Hepatocyte (in vitro differentiated cells): Measurements from ENCODE around the gene NXPE3. TPM values are rescaled to one million over a fixed set of nuclear protein-coding genes. Genes with fewer than 3 reads are reported as not detected.

Experiments
- DNase-seq: peaks from one replicate; pipeline ENCODE4 v3.0.0-alpha.2; 2016; ENCODE audit warnings: low spot score
- H2AFZ ChIP-seq: fragments of 200-600 bp; sonication (generic); 2 replicates; pipeline ENCODE4 v1.6.0; 2016; ENCODE audit warnings: antibody characterized with exemption, mild to moderate bottlenecking
- H3K27ac ChIP-seq: fragments of 200-600 bp; sonication (generic); 2 replicates; pipeline ENCODE4 v1.5.1; 2016; ENCODE audit warnings: mild to moderate bottlenecking
- H3K27me3 ChIP-seq: fragments of 200-600 bp; sonication (generic); 2 replicates; pipeline ENCODE4 v1.6.1; 2016
- H3K36me3 ChIP-seq: fragments of 200-600 bp; sonication (generic); replicated peaks from 2 replicates; pipeline ENCODE4 v1.5.1; 2016; ENCODE audit warnings: low read depth; ENCODE audit not compliant: insufficient read depth
- H3K4me1 ChIP-seq: fragments of 200-600 bp; sonication (generic); 2 replicates; pipeline ENCODE4 v1.5.1; 2016; ENCODE audit warnings: mild to moderate bottlenecking, moderate library complexity; ENCODE audit not compliant: insufficient read depth
- H3K4me2 ChIP-seq: fragments of 200-600 bp; sonication (generic); 2 replicates; pipeline ENCODE4 v1.6.0; 2016
- H3K4me3 ChIP-seq: fragments of 200-600 bp; sonication (generic); 2 replicates; pipeline ENCODE4 v1.5.1; 2016; ENCODE audit warnings: mild to moderate bottlenecking
- H3K79me2 ChIP-seq: fragments of 200-600 bp; sonication (generic); 2 replicates; pipeline ENCODE4 v1.6.0; 2017; ENCODE audit warnings: mild to moderate bottlenecking
- H3K9me2 ChIP-seq: fragments of 200-600 bp; sonication (generic); replicated peaks from 2 replicates; pipeline ENCODE4 v1.6.0; 2017; ENCODE audit warnings: mild to moderate bottlenecking; ENCODE audit not compliant: insufficient read depth
- H3K9me3 ChIP-seq: fragments of 200-600 bp; sonication (generic); 2 replicates; pipeline ENCODE4 v1.5.1; 2016; ENCODE audit warnings: low read depth, mild to moderate bottlenecking
- H4K20me1 ChIP-seq: fragments of 200-600 bp; sonication (generic); 2 replicates; pipeline ENCODE4 v1.6.0; 2016; ENCODE audit warnings: mild to moderate bottlenecking; ENCODE audit not compliant: insufficient read depth, poor library complexity, severe bottlenecking
- EZH2 ChIP-seq: fragments of 200-600 bp; sonication (generic); IDR thresholded peaks from 2 replicates; pipeline ENCODE4 v1.6.1; 2016; ENCODE audit warnings: antibody characterized with exemption, mild to moderate bottlenecking, borderline replicate concordance
- EZH2phosphoT487 ChIP-seq: fragments of 200-600 bp; sonication (generic); IDR thresholded peaks from one replicate; pipeline ENCODE4 v1.6.1; 2018; ENCODE audit warnings: antibody characterized with exemption, mild to moderate bottlenecking, low read depth, moderate library complexity; ENCODE audit not compliant: unreplicated experiment, severe bottlenecking
- WGBS: methylation state at CpG from one replicate; pipeline ENCODE4 v1.1.6; 2016; ENCODE audit warnings: low lambda C conversion rate; ENCODE audit errors: missing lambda C conversion rate; 5-methylcytosine and 5-hydroxymethylcytosine counted together
- polyA plus RNA-seq: library from polyadenylated mRNA; unstranded; fragments of >200 nt; fragmentation: Nextera tagmentation; extraction: Ambion mirVana; gene quantifications from 2 replicates; pipeline ENCODE4 v1.2.1, GENCODE V29; 2016
- total RNA-seq: library from RNA; depleted of rRNA; stranded (reverse); fragments of >200 nt; gene quantifications from 2 replicates; pipeline ENCODE4 v1.2.3, GENCODE V29; 2014
- TF ChIP-seq, protein P1 (sequence below): fragments of 200-600 bp; sonication (generic); IDR thresholded peaks from 2 replicates; pipeline ENCODE4 v1.5.1; 2016; ENCODE audit warnings: antibody characterized with exemption, mild to moderate bottlenecking; ENCODE audit not compliant: poor library complexity

Gene NXPE3
- total and polyA plus RNA-seq, 2 experiments from 2014 or later, result 5.9 TPM

DNA sequence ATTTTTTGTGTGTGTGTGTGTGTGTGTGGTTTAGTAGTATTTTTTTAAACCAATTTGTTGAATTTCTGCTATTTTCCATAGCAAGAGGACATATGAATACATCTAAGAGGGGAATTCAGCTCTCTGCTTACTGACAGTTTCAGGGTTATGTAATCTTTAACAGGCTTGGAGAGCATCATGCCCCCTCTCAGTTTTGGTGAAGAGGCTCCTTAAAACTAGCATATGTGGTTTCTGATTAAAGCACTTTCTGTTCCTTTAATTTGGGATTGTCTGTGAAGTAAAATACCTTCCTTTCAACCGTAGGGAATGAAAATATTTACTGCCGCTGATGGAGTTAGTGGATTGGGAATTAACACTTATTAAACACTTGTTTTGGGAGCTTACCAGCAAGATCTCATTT, 50.9 kb downstream of the NXPE3 start:
- no peaks in the 10 kb centered on the region for H3K9me3 ChIP-seq
- H3K4me1 ChIP-seq, result peaks cover 23% of the 10 kb centered on the region
- H4K20me1 ChIP-seq, result no peaks in the 10 kb centered on the region
- H3K79me2 ChIP-seq, result peaks cover 45% of the 10 kb centered on the region
- TF ChIP-seq EZH2 (no peak), EZH2phosphoT487 (no peak)
- TF ChIP-seq, protein P1, sequence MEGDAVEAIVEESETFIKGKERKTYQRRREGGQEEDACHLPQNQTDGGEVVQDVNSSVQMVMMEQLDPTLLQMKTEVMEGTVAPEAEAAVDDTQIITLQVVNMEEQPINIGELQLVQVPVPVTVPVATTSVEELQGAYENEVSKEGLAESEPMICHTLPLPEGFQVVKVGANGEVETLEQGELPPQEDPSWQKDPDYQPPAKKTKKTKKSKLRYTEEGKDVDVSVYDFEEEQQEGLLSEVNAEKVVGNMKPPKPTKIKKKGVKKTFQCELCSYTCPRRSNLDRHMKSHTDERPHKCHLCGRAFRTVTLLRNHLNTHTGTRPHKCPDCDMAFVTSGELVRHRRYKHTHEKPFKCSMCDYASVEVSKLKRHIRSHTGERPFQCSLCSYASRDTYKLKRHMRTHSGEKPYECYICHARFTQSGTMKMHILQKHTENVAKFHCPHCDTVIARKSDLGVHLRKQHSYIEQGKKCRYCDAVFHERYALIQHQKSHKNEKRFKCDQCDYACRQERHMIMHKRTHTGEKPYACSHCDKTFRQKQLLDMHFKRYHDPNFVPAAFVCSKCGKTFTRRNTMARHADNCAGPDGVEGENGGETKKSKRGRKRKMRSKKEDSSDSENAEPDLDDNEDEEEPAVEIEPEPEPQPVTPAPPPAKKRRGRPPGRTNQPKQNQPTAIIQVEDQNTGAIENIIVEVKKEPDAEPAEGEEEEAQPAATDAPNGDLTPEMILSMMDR, result no peak
- no peak for DNase-seq
- peak overlapping the region; percentile 83 for H3K4me2 ChIP-seq
- H3K27me3 ChIP-seq, result no peaks in the 10 kb centered on the region
- no peak overlapping the region for H2AFZ ChIP-seq
- H3K4me3 ChIP-seq, result no peak overlapping the region
- 85% methylated on average over 2 of the region's 2 CpGs for WGBS
- H3K36me3 ChIP-seq, result no peaks in the 10 kb centered on the region
- H3K27ac ChIP-seq, result no peak overlapping the region
- H3K9me2 ChIP-seq, result no peaks in the 10 kb centered on the region

DNA sequence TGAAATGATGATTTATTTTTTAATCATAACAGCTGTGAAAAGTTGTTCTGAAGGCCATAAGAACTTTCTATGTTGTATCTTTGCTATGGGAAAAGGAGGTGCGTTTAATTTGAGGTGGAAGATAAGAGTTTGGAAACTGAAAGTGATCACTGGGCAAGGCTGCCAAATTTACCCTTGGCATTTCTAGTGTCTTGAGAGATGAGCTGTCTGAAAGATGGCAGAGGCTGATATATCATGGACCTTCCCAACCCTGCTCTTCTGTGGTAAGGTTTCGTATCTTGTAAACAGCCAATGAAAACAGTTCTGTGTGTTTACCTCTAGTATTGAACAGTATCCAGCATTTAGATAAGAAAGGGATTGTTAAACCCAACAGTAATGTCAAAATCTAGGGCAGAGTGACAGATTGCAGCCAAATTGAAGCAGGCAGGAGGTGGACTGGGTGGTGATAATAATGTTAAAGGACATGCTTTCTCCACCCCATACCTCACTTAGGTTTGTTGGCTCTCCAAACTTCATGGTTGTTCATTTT, 54.5 kb downstream of the NXPE3 start:
- Histone ChIP-seq H3K4me1 (peaks cover 10% of the 10 kb centered on the region), H3K9me2 (no peaks in the 10 kb centered on the region), H3K27me3 (no peaks in the 10 kb centered on the region), H3K79me2 (peaks cover 46% of the 10 kb centered on the region), H3K4me3 (no peak overlapping the region), H3K27ac (no peak overlapping the region), H3K9me3 (no peaks in the 10 kb centered on the region), H4K20me1 (no peaks in the 10 kb centered on the region), H3K36me3 (no peaks in the 10 kb centered on the region), H3K4me2 (no peak overlapping the region), H2AFZ (no peak overlapping the region)
- TF ChIP-seq, protein P1, result no peak
- TF ChIP-seq EZH2phosphoT487 (no peak), EZH2 (no peak)
- no peak for DNase-seq
- 80% methylated on average over 2 of the region's 2 CpGs for WGBS

DNA sequence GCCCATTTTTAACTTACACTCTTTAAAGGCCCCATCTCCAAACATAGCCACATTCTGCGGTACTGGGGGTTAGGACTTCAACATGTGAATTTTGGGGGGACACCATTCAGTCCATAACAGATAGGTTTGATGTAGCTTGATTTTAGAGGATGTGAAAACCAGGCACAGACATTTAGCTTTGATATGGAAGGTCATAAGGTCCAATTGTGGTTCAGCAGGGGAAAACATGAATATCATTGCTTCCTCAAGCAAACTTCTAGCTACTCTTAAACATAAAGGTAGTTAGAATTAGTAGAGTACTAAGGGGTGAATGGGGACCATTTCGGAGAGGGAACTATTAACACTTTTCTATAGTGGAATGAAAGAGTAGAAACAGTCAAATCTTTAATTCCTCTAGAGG, 56.7 kb downstream of the NXPE3 start:
- Histone ChIP-seq H3K79me2 (peaks cover 26% of the 10 kb centered on the region), H3K4me3 (no peak overlapping the region), H3K27ac (no peak overlapping the region), H3K27me3 (no peaks in the 10 kb centered on the region), H3K9me3 (no peaks in the 10 kb centered on the region), H3K4me1 (no peaks in the 10 kb centered on the region), H2AFZ (no peak overlapping the region), H3K36me3 (no peaks in the 10 kb centered on the region), H3K9me2 (no peaks in the 10 kb centered on the region), H3K4me2 (no peak overlapping the region), H4K20me1 (no peaks in the 10 kb centered on the region)
- TF ChIP-seq EZH2, result no peak
- TF ChIP-seq, protein P1, result no peak
- no peak for TF ChIP-seq EZH2phosphoT487
- DNase-seq, result no peak
- 95% methylated on average over 2 of the region's 2 CpGs for WGBS

GRCh38 chr3:101836160-101836559, 57.1 kb downstream of the NXPE3 start:
- Histone ChIP-seq H3K4me3 (no peak overlapping the region), H3K27ac (no peak overlapping the region), H3K36me3 (no peaks in the 10 kb centered on the region), H3K9me2 (no peaks in the 10 kb centered on the region), H3K27me3 (no peaks in the 10 kb centered on the region), H4K20me1 (no peaks in the 10 kb centered on the region), H2AFZ (no peak overlapping the region), H3K79me2 (peaks cover 21% of the 10 kb centered on the region), H3K9me3 (no peaks in the 10 kb centered on the region), H3K4me1 (no peaks in the 10 kb centered on the region), H3K4me2 (no peak overlapping the region)
- WGBS, result 94% methylated on average over 6 of the region's 6 CpGs
- TF ChIP-seq EZH2phosphoT487, result no peak
- no peak for DNase-seq
